Stimulated activated CD4-positive, alpha-beta T cell treated with anti-CD3 and anti-CD28 coated beads, Interleukin-2, amount 100 ng/mL, for 4 hours (primary cell): ENCODE data around the gene SP3.

Source experiments
- DNase-seq: peaks from one replicate; pipeline ENCODE4 v3.0.0-alpha.2; 2020; ENCODE audit warnings: low read depth

SP3 gene

GRCh38 chr2:173996766-173997165 is 31.6 kb upstream of the SP3 start:
- no peak for DNase-seq

GRCh38 chr2:173993459-173993858 is 28.3 kb upstream of the SP3 start:
- no peak for DNase-seq

DNA sequence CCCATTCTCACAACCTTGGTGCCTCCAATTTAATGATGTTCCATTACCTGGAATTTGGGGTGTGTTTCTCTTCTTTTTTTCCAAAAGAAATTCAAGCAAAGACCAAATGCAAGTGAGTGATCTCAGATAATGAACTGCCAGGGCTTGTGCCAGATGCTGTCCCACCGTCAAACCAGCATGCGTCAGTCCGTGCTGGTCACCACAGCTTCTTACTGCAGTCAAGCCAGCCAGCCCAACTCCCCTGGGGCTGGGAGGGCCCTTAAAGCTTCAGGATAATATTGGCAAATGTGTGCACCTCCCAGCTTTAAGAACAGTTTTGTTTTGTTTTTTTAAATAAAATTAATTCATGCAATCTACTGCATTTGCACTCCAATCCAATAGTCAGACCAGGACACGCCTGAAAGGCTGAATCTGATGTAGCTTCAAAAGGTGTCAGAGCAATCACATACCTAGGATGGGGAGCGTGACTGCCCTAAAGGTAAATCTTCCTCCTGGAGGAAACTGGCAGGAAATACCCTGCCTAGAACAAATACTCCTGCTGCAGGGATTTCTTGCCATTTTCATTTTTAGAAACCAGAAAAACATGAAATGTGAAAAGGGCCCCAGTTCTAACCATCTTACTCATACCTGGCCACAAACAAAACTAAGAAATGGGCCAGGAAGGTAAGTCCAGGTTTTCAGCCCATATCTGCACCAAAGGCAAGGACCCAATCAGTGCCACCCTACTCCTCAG is 26.8 kb upstream of the SP3 start:
- no peak for DNase-seq

DNA sequence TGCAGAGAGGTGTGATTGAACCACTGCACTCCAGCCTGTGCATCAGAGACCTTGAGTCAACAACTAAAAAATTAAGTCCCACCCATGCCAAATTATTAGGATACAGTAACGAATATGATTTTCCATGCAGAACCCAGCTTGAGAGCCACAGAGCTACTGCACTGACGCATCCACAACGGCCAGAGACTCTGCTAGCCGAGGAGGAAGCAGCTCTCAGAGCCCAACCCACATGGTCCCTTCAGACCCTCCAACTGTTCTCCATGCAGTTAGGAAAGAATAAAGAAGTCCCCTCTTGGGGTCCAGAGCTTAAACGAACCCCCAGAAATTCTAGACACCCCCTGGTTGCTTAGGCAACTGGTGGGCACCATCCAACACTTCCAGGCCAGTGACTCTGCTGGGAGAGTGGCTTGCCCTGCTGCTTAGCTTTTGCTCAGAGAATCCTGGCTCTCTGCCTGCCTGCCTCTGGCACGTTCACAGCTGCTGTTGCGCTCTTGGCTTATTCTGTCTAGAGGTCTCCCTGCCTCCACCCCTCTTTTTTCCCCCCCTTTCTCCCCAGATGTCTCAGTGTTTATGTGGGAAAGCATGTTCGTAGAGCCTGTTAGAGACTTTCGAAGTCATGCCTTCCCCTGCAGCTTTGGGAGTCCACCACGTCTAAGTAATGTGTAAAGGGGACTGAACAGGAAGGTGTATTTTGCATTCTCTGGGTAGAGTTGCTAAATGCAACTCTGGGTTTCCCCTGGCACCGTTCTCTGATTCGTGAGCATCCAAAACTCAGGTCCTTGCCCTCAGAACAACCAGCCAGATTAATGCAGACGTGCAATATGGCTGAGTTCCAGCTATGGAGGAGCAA is 26.0 kb upstream of the SP3 start:
- no peak for DNase-seq

DNA sequence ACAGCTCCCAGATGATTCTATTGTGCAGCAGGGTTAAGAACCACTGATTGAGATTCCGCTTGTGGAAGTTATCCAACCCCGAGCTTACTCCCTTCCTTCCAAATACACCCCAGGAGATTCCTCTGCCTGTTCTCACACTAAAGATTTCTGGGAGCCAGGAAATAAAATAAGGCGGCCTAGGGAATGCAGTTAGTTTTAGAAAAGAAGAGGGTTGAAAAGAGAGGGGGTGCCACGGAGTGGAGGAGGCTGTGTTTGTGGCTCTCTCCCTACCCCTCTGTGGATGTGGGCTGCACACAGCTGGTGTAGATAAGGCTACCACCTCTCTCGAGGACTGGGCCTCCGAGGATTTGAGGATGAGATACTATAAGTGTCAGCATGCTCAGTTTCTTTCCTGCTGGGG is 25.1 kb upstream of the SP3 start:
- DNase-seq, result no peak

DNA sequence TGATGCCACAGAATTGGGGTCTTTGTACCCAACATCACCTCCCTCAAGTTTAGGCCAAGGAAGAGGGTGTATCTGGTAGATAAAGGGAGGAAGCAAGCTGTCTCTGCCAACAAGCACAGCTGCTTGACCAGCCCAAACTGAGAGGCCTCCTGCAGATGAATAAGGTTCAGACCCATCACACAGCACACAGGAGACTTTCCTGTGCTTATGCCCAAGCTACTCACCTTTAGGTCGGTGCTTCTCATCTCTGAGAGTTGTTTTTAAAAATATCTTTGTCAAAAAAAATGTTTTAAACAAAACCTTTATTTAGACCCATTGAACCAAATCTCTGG is 24.7 kb upstream of the SP3 start:
- no peak for DNase-seq

DNA sequence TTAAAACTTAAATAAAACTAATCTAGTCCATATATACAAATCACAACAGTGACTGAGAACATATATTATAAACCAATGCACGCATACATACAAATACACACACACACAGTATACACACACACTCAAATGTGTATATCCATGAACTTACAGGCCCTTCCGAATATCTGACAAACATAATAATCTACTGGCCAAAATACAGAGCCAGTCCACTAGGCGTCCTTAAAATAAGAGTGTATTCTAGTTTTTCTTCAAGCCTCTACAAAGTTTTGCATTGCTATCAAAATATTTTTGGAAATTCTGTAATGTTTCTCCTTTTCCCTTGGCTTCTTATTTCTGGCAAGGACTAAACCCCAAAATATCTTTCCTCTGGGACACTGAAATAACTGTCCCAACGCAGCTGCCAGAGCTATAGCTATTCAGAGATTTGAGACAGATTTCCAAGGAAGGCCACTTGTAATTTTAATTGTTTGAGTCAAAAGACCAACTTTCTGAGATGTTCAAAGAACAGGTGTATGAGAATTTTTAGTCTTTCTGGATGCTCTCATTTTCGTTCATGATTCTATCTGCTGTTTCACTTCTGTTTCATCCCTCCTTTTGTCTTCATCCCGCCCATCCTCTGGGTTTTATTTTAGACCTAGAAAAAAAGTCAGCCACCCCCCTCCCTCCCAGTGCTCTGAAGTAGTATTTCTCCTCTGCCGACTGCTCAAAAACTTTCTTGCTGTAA is 24.1 kb upstream of the SP3 start:
- no peak for DNase-seq

DNA sequence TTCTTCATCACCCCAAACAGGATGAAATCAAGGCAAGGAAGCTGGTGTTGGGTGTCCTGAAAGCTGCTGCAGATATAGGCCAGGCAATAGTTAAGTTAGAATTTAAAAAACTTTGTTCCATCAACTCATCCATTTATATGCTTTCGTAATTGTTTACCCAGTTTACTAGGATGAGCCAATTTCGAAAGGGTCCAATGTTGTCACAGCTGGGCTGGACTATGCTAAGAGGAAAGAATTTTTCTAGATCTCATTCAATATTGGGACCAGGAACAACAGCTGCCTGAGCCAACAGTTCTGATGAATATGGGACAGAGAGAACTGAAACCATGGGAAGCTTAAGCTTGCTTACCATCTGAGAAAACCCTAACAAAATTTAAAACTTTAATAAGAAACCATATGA is 21.6 kb upstream of the SP3 start:
- no peak for DNase-seq

GRCh38 chr2:173985605-173985992 is 20.4 kb upstream of the SP3 start:
- no peak for DNase-seq

DNA sequence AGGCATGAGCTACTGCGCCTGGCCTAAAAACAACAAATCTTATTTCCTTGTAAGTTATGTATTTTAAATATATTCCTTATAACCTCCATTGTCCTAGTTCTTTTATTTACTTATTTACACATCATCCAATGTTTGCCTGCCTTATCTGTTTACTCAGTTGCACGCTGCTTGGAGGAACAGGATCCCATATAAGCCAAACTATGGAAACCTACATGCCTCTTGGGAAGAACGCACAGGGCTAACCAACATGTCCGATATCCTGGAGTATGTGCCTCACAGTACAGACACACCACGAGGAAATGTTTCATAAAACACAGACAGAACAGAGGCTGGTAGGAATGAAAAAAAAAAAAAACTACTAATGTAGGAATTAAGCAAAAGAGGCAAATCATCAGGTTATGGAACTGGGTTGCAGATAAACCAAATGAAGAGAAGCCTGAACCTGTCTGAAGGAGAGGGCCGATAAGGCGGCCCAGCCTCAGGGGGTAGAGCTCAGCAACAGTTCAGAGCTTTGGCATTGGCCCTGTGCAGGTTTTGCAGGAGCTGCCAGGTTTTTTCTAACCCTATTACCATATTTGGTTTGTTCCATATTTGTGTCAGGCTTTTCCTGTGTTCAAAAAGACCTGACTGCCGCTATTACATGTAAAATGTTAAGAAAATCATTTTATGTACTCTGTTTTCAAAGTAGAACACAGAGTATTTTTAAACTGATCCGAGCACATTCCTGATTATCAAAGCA is 19.9 kb upstream of the SP3 start:
- DNase-seq, result no peak

DNA sequence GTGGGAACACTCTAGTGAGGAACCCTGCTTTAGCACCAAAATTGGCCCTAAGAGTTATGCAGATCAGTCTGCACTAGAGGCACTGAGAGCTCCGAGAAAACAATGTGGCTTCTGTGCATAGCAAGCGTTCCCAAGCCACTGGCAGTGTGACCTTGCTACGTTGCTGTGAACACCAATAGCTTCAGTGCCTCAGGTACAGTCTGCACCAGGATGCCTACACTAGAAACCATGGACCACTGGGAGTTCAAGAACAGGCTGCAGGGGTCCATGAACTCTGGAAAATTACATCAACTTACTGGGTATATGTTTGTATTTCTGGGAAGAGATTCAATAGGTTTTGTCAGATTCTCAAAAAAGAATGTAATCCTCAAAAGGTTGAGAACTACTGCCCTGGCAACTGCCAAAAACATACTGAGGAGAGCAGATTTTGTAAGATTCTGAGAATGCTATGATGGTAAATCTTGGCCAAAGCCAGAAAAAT is 18.3 kb upstream of the SP3 start:
- no peak for DNase-seq

DNA sequence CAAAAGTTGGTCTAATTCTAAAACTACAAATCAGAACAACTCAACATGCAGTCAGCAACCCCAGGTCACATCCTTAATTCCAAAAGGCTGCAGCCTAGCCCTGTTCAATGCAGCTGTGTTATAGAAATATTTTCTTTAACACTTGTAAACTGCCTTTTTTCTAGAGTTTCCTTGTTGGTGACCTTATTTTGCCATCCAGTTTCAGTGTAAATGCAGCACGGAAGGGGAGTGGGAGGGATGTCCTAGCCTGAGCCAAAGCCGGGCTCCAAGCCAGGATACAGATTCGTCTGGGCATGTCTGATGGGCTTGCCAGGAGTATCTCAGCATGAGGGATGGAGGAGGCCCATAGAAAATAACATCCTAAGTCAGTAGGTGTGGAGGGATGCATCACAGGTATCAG is 17.7 kb upstream of the SP3 start:
- DNase-seq, result no peak

DNA sequence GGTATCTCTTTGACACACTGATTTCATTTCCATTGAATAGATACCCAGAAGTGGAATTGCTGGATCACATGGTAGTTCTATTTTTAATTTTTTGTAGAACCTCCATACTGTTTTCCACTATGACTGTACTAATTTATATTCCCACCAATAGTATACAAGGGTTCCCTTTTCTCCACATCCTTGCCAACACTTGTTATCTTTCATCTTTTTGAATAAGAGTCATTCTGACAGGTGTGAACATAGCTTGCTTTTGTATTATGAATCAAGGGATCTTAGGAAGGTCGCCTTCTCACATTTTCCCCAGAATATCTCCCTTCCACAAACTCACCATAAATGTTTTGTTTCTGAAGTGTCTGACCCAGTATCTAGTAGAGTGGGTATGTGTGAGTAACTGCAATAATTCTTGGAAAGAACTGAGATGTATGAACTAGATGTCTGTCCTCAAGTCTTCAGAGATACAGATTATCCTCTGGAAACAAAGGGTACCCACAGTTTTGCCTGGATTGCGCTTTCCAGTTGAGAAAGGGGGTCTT is 17.1 kb upstream of the SP3 start:
- no peak for DNase-seq

- no peak for DNase-seq
Observed at GRCh38 chr2:173981520-173981919, 16.3 kb upstream of the SP3 start.

- DNase-seq, result no peak
Observed at GRCh38 chr2:173979751-173980351, 14.7 kb upstream of the SP3 start.

DNA sequence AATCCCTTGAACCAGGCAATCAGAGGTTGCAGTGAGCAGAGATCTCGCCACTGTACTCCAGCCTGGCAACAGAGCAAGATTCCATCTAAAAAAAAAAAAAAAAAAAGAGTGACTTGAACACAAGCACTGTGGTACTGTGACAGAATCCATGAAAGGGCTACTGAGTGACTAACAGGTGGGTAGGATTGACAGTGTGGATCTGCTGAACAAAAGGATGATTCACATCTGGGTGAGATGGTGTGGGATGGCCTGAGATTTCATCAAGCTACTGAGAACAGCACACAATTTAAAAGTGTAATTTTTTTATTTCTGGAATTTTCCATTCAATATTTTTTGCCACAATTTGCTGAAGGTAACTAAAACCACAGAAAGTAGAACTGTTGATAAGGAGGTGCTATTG is 13.3 kb upstream of the SP3 start:
- no peak for DNase-seq

GRCh38 chr2:173972636-173973035 is 7.5 kb upstream of the SP3 start:
- DNase-seq, result no peak

- DNase-seq, result no peak
Observed at GRCh38 chr2:173972165-173972564, 7.0 kb upstream of the SP3 start.

DNA sequence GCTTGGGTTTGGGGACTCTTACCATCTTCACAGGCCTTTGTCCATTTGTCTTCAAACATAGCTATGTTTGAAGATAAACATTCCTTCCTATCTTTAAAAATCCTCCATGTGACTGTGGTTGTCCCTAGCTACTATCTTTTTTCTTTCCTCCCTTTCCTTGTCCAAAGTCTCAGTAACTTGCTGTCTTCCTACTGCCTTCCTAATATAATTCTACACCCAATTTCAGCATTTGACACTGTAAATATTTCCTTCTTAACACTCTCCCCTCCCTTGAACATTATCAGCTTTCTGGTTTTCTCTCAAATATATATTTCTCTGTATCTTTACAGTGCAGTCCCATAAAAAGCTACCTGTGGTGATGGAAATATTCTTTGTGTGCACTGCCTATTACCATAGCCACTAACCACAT is 5.3 kb upstream of the SP3 start:
- no peak for DNase-seq

DNA sequence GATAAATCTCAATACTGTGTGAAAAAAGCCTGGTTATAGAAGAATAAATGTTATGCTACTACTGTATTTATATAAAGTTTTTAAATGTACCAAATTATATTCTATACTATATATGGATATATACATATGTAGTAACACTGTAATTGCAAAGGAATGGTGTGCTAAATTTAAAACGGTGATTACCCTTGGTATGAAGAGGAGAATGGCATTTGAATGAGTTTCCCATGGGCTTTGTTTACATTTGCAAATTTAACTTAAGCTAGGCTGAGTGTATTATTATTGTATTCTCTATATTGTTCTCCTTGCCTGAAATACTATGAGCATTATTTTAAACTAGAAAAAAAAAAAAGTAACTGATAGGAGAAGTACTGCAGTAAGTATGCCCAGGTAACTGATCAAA is 4.7 kb upstream of the SP3 start:
- no peak for DNase-seq

- DNase-seq, result no peak
Observed at GRCh38 chr2:173968551-173968950, 3.4 kb upstream of the SP3 start.
